Right atrium auricular region (tissue), 2 donors: ENCODE measurements around the gene FCHSD2. TPM values are rescaled to one million over a fixed set of nuclear protein-coding genes. Genes with fewer than 3 reads are reported as not detected.

ENCODE experiments used
- DNase-seq: peaks from one replicate; pipeline ENCODE4 v3.0.0-alpha.2; 2019; ENCODE audit warnings: low spot score
- H3K27ac ChIP-seq, 2 donors: fragments of 200-600 bp; sonication (generic); 1 replicate in 1 of 2; 2 replicates in 1 of 2; pipeline ENCODE4 v1.5.1; 2016 to 2019
- H3K27me3 ChIP-seq, 2 donors: fragments of 200-600 bp; sonication (generic); one replicate each; pipeline versions ENCODE4 v1.5.1 to v1.6.0; 2017 to 2019
- H3K36me3 ChIP-seq: fragments of 200-600 bp; sonication (generic); one replicate; pipeline ENCODE4 v1.5.1; 2016
- H3K4me1 ChIP-seq, 2 donors: fragments of 200-600 bp; sonication (generic); one replicate each; pipeline versions ENCODE4 v1.5.1 to v1.6.0; 2017 to 2019
- H3K4me3 ChIP-seq, 2 donors: fragments of 200-600 bp; sonication (generic); 1 replicate in 1 of 2; 2 replicates in 1 of 2; pipeline ENCODE4 v1.5.1; 2017 to 2019; ENCODE audit warnings: mild to moderate bottlenecking in 1 of 2, moderate library complexity in 1 of 2
- H3K9me3 ChIP-seq, 2 donors: fragments of 200-600 bp; sonication (generic); one replicate each; pipeline ENCODE4 v1.5.1; 2019
- total RNA-seq, 2 donors: library from RNA; depleted of rRNA; stranded (reverse); fragments of >200 nt; gene quantifications; one replicate each; pipeline ENCODE4 v1.1.0, GENCODE V29; 2016
- TF ChIP-seq, protein P1 (sequence below), 2 donors: fragments of 200-600 bp; sonication (generic); IDR thresholded peaks; one replicate each; pipeline ENCODE4 v1.5.1; 2019; ENCODE audit warnings: antibody characterized with exemption in 2 of 2

Gene FCHSD2
- total RNA-seq, 2 donors from 2014 or later = 23.9 to 24.0 TPM

DNA sequence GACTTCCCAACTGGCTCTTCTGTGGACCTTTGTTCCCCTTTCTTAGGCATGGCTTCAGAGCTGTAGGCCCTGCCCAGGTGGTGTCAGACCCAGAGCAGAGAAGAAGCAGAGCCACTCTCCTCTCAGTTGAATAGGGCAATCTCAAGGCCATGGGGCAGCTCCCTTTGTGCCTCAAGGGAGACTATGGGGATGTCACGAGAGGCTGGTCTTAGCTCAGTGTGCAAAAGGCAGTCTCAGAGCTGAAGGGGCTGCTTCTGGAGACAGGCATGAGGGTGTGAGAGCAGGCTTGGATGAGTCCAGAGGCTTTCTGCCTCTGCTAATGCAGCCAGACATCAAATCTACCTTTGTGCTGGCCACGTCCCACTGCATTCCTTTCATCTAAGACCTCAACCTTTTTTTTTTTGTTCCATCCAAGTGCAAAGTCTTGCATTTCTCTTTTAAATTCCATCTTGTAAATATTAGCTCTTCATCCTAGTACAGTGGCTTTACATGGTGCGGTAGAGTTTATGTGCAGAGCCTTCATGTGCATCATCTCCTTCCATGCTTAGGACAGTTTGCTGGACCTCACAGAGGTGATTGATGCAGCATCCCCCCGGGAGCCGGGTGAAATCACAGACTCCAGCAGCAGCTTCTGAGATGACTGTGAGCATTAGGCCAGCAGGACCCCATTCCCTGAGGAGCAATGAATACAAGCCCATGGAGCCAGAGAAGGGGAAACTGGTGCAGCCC, 34.2 kb upstream of the FCHSD2 start:
- H3K4me1 ChIP-seq = peaks cover 0 to 69% of the 10 kb centered on the region in 2 donors

GRCh38 chr11:73175551-73176144, 33.5 kb upstream of the FCHSD2 start:
- peaks cover 0 to 75% of the 10 kb centered on the region in 2 donors for H3K4me1 ChIP-seq
- no peak for DNase-seq
- no peaks in the 10 kb centered on the region for H3K9me3 ChIP-seq
- TF ChIP-seq, protein P1, sequence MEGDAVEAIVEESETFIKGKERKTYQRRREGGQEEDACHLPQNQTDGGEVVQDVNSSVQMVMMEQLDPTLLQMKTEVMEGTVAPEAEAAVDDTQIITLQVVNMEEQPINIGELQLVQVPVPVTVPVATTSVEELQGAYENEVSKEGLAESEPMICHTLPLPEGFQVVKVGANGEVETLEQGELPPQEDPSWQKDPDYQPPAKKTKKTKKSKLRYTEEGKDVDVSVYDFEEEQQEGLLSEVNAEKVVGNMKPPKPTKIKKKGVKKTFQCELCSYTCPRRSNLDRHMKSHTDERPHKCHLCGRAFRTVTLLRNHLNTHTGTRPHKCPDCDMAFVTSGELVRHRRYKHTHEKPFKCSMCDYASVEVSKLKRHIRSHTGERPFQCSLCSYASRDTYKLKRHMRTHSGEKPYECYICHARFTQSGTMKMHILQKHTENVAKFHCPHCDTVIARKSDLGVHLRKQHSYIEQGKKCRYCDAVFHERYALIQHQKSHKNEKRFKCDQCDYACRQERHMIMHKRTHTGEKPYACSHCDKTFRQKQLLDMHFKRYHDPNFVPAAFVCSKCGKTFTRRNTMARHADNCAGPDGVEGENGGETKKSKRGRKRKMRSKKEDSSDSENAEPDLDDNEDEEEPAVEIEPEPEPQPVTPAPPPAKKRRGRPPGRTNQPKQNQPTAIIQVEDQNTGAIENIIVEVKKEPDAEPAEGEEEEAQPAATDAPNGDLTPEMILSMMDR (IDR thresholded peaks at IDR 0.05) = no peak
- no peaks in the 10 kb centered on the region for H3K27me3 ChIP-seq
- H3K27ac ChIP-seq = peak overlapping the region; percentile 86 to 91
- H3K36me3 ChIP-seq = no peaks in the 10 kb centered on the region
- H3K4me3 ChIP-seq = no peak overlapping the region

More for the DNA sequence above, 34.2 kb upstream of the FCHSD2 start:
- no peak for DNase-seq
- Histone ChIP-seq H3K36me3 (no peaks in the 10 kb centered on the region), H3K27ac (peak overlapping the region; percentile 86 to 91), H3K4me3 (no peak overlapping the region), H3K27me3 (no peaks in the 10 kb centered on the region), H3K9me3 (no peaks in the 10 kb centered on the region)
- TF ChIP-seq, protein P1 (IDR thresholded peaks at IDR 0.05) = no peak

- no peaks in the 10 kb centered on the region for H3K27me3 ChIP-seq
- peaks cover 0 to 85% of the 10 kb centered on the region in 2 donors for H3K4me1 ChIP-seq
- no peak overlapping the region for H3K4me3 ChIP-seq
- TF ChIP-seq, protein P1 (IDR thresholded peaks at IDR 0.05) = no peak
- H3K9me3 ChIP-seq = no peaks in the 10 kb centered on the region
- DNase-seq = no peak
- H3K27ac ChIP-seq = peak overlapping the region; percentile 86 to 91
- H3K36me3 ChIP-seq = no peaks in the 10 kb centered on the region
These were observed 32.3 kb upstream of the FCHSD2 start for GRCh38 chr11:73174495-73174791.

DNA sequence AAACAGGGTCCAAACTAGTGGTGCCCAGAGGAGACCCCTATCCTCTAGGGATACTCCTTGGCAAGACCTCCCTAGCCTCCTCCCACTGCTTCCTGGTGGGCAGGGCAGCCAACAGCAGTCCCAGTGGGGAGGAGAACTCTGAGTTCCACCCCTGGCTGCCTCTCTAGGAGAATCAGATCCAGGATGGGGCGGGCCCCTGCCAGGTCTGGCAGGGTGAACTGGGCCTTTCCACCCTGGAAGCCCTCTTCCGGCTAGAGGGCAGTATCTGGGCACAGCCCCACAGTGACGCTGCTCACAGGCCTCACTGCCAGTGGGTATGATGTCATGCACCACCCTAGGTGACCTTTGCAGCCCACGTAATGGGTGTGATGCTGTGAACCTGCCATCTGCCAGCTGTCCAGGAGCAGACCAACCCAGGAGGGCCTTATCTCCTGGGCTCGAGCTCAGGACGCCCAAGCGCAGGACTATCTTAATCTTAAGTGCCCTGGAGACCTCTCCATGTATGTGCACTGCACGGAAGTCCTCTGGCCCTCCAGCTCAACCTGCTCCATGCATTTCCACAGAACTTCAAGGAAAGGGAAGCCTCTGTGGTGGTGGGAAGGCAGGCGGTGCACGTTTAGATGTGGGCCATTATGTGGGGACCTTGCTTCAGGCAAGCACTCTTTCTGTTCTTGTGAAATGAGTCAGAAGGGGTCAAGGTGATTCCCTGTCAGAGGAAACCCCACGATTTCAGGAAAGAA, 31.8 kb upstream of the FCHSD2 start:
- Histone ChIP-seq H3K27ac (peak overlapping the region; percentile 86 to 91), H3K9me3 (no peaks in the 10 kb centered on the region), H3K36me3 (no peaks in the 10 kb centered on the region), H3K4me3 (no peak overlapping the region), H3K27me3 (no peaks in the 10 kb centered on the region), H3K4me1 (peaks cover 0 to 88% of the 10 kb centered on the region in 2 donors)
- peak; percentile 85 for DNase-seq
- TF ChIP-seq, protein P1 (IDR thresholded peaks at IDR 0.05) = no peak

GRCh38 chr11:73172992-73173656, 31.0 kb upstream of the FCHSD2 start:
- peaks cover 0 to 87% of the 10 kb centered on the region in 2 donors for H3K4me1 ChIP-seq

More at GRCh38 chr11:73172992-73173656, 31.0 kb upstream of the FCHSD2 start:
- Histone ChIP-seq H3K36me3 (no peaks in the 10 kb centered on the region), H3K27me3 (no peaks in the 10 kb centered on the region), H3K4me3 (no peak overlapping the region), H3K27ac (peak overlapping the region; percentile 86 to 91), H3K9me3 (no peaks in the 10 kb centered on the region)
- TF ChIP-seq, protein P1 (IDR thresholded peaks at IDR 0.05) = no peak
- no peak for DNase-seq
